Body of pancreas (tissue), 4 donors: Measurements from ENCODE around the gene PDIK1L. TPM values are rescaled to one million over a fixed set of nuclear protein-coding genes. Genes with fewer than 3 reads are reported as not detected.
A peak's percentile ranks its signal among the peaks of the same experiment; 100 is the strongest.

Source experiments
- ATAC-seq: fragments of 150-250 bp; one replicate; pipeline ENCODE4 v1.9.1; 2016
- DNase-seq, 4 donors: peaks; one replicate each; pipeline ENCODE4 v3.0.0-alpha.2; 2019
- H3K27ac ChIP-seq, 4 donors: fragments of 200-600 bp; sonication (generic); 1 replicate in 3 of 4; 2 replicates in 1 of 4; pipeline versions ENCODE4 v1.5.1 to v1.6.1; 2016 to 2019; ENCODE audit warnings: mild to moderate bottlenecking in 1 of 4, mixed read lengths in 1 of 4, moderate library complexity in 1 of 4
- H3K27me3 ChIP-seq, 2 donors: fragments of 200-600 bp; sonication (generic); one replicate each; pipeline ENCODE4 v1.6.0; 2016; ENCODE audit warnings: mild to moderate bottlenecking in 1 of 2
- H3K36me3 ChIP-seq, 2 donors: fragments of 200-600 bp; sonication (generic); replicated peaks in 1 of 2; 2 replicates each; pipeline ENCODE4 v1.5.1; 2016; ENCODE audit warnings: low read depth in 2 of 2; ENCODE audit not compliant: insufficient read depth in 1 of 2
- H3K4me1 ChIP-seq: fragments of 200-600 bp; sonication (generic); one replicate; pipeline ENCODE4 v1.6.0; 2016
- H3K4me3 ChIP-seq, 2 donors: fragments of 200-600 bp; sonication (generic); 1 replicate in 1 of 2; 2 replicates in 1 of 2; pipeline ENCODE4 v1.5.1; 2016 to 2019
- H3K9me3 ChIP-seq, 3 donors: fragments of 200-600 bp; sonication (generic); 1 replicate in 2 of 3; 2 replicates in 1 of 3; pipeline ENCODE4 v1.5.1; 2016
- CTCF ChIP-seq, 7 experiments: fragments of 450-650 bp in 4 of 7; fragments of 200-600 bp in 3 of 7; sonication (generic) in 3 of 7; IDR thresholded peaks; one replicate each; pipeline ENCODE4 v1.5.1; 2016 to 2019; ENCODE audit warnings: antibody characterized with exemption in 7 of 7
- POLR2A ChIP-seq, 3 donors: fragments of 450-650 bp; IDR thresholded peaks; one replicate each; pipeline ENCODE4 v1.6.1; 2016; ENCODE audit warnings: antibody characterized with exemption in 3 of 3, mild to moderate bottlenecking in 2 of 3
- whole genome bisulfite sequencing, 2 donors: methylation state at CpG; one replicate each; pipeline ENCODE4 v1.1.5; 2017; 5-methylcytosine and 5-hydroxymethylcytosine counted together
- intact Hi-C: fragments of 100-400 bp; cut with DNase I; formaldehyde crosslinking; loops from one replicate; pipeline ENCODE4 v1.15.1; 2023
- total RNA-seq, 2 donors: library from RNA; depleted of rRNA; stranded (reverse); fragments of >200 nt; gene quantifications; one replicate each; pipeline ENCODE4 v1.1.0, GENCODE V29; 2016

Gene PDIK1L
- total RNA-seq, 2 donors from 2014 or later, result 5.6 to 7.8 TPM

- Histone ChIP-seq H3K36me3 (no peaks in the 10 kb centered on the region), H3K4me3 (no peak overlapping the region), H3K27me3 (no peaks in the 10 kb centered on the region), H3K27ac (no peak overlapping the region), H3K4me1 (no peaks in the 10 kb centered on the region), H3K9me3 (no peaks in the 10 kb centered on the region)
- ATAC-seq (no peak), DNase-seq (no peak)
- no peak for TF ChIP-seq POLR2A (IDR thresholded peaks at IDR 0.05)
- no peak for TF ChIP-seq CTCF (IDR thresholded peaks at IDR 0.05)
- 61 to 67% methylated on average over 3 of the region's 3 CpGs for WGBS, 2 donors
- intact Hi-C loops, result no loop called here
Observed at GRCh38 chr1:26138974-26139558, 27.4 kb downstream of the PDIK1L start.

- H3K4me3 ChIP-seq, result no peak overlapping the region
- WGBS, 2 donors, result 86 to 87% methylated on average over 8 of the region's 8 CpGs
- no peaks in the 10 kb centered on the region for H3K9me3 ChIP-seq
- no peak overlapping the region for H3K27ac ChIP-seq
- peak in 1 of 4 donors; percentile 4 for DNase-seq
- ATAC-seq, result no peak
- TF ChIP-seq POLR2A (IDR thresholded peaks at IDR 0.05) (no peak), CTCF (IDR thresholded peaks at IDR 0.05) (no peak)
- H3K4me1 ChIP-seq, result peaks cover 6% of the 10 kb centered on the region
- intact Hi-C loops, result no loop called here
- H3K27me3 ChIP-seq, result no peaks in the 10 kb centered on the region
- H3K36me3 ChIP-seq, result no peaks in the 10 kb centered on the region
Observed at GRCh38 chr1:26142159-26142558, 30.5 kb downstream of the PDIK1L start.

DNA sequence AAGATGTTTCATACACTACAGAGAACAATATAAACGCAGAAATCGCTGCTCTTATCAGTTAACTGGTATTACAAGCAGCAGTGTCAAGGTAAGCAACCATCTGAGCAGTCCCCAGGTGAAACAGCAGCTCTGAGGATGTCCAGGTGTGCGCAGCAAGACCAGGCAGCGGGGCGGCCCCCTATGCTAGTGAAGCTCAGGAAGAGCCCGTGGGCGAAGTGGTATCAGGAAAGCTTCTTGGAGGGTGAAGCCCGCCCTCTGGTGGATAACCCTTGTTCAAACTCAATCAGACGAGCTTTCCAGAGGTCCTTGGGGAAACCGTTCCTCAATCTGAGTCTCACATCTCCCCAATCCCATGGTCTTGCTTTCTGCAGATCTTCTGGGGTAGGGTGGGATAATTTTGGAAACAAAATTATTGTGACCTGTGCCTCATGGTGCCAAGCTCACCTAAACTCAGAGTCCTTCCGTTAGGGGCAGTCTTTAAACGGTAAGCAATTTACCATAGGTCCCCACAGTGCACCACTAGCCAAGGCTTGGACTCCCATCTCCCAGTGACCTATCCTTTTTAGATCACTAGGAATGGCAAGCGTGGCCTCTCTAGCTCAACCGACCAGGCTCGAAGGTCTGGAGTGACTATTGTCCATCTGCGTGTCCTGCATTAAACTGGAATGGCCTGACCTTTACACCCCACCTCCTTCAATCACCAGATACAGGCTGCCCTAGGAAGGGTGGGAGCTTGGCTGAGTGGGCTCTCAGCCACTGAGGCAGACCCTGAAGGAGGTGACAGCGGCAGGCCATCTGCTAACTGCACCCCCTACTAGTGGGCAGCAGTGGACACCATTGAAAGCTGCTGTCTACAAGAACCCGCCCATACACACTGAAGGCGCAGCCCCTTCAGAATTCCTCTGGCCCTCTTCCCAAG lies 33.7 kb downstream of the PDIK1L start:
- intact Hi-C loops, result loop anchor here (5.0 kb wide), 1 partner anchor 43 kb away; no protein-coding TSS in a partner anchor
- Histone ChIP-seq H3K4me3 (no peak overlapping the region), H3K9me3 (no peaks in the 10 kb centered on the region), H3K36me3 (no peaks in the 10 kb centered on the region), H3K4me1 (peaks cover 6% of the 10 kb centered on the region), H3K27me3 (no peaks in the 10 kb centered on the region), H3K27ac (no peak overlapping the region)
- DNase-seq (peak; percentile 88 to 92 (median 90)), ATAC-seq (peak; percentile 95)
- 10 to 28% methylated on average over 10 to 19 of the region's 19 CpGs for WGBS, 2 donors
- peak; percentile 48 to 90 (median 82) for TF ChIP-seq CTCF (IDR thresholded peaks at IDR 0.05)
- TF ChIP-seq POLR2A (IDR thresholded peaks at IDR 0.05), result no peak

DNA sequence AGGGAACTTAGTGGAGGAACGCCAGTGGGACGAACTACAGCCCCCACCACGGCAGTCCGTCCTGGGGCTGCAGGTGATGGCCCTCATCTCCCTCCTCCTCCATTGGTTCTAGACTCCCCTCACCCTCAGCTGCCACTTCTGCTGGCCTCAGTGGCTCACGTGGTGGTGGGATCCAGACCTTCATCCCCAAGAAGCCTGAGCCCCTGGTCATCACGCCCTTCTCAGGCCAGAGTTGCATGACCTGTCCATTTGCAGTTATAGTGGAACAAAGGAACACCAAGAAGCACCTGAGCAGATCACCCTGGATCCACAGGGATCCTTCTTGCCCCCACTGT lies 34.3 kb downstream of the PDIK1L start:
- Histone ChIP-seq H3K36me3 (no peaks in the 10 kb centered on the region), H3K27me3 (no peaks in the 10 kb centered on the region), H3K27ac (no peak overlapping the region), H3K4me3 (no peak overlapping the region), H3K4me1 (peaks cover 6% of the 10 kb centered on the region), H3K9me3 (no peaks in the 10 kb centered on the region)
- 30 to 41% methylated on average over 3 to 6 of the region's 6 CpGs for WGBS, 2 donors
- intact Hi-C loops, result loop anchor here (5.0 kb wide), 1 partner anchor 44 kb away; no protein-coding TSS in a partner anchor
- TF ChIP-seq POLR2A (IDR thresholded peaks at IDR 0.05), result no peak
- DNase-seq, result no peak
- no peak for ATAC-seq

- DNase-seq (no peak), ATAC-seq (no peak)
- Histone ChIP-seq H3K36me3 (no peaks in the 10 kb centered on the region), H3K9me3 (no peaks in the 10 kb centered on the region), H3K27me3 (no peaks in the 10 kb centered on the region), H3K4me3 (no peak overlapping the region), H3K4me1 (peaks cover 6% of the 10 kb centered on the region), H3K27ac (no peak overlapping the region)
- intact Hi-C loops, result loop anchor here (5.0 kb wide), 1 partner anchor 47 kb away; no protein-coding TSS in a partner anchor
- TF ChIP-seq POLR2A (IDR thresholded peaks at IDR 0.05) (no peak), CTCF (IDR thresholded peaks at IDR 0.05) (no peak)
Observed at GRCh38 chr1:26148887-26149286, 37.3 kb downstream of the PDIK1L start.
